ENCODE data around the gene KMT5B. TPM values are rescaled to one million over a fixed set of nuclear protein-coding genes. Genes with fewer than 3 reads are reported as not detected.

KMT5B gene
- total and polyA plus RNA-seq, 10 of the 15 experiments (the other 5 are each of a cell fraction or from before 2014, with no cell fraction given) = 4.7 to 21.8 (median 18.0) TPM

GRCh38 chr11:68145120-68145866, 67.8 kb downstream of the KMT5B start:
- no peak overlapping the region for H3K4me3 ChIP-seq
- TF ChIP-seq SMARCA5 (IDR thresholded peaks at IDR 0.05) = no peak
- TF ChIP-seq FOXK2 (IDR thresholded peaks at IDR 0.05) = no peak
- TF ChIP-seq CBFB (IDR thresholded peaks at IDR 0.05; ENCODE audit: low read depth) = no peak
- no peak for TF ChIP-seq EED (IDR thresholded peaks at IDR 0.05; ENCODE audit: low read depth)
- TF ChIP-seq, protein P1, sequence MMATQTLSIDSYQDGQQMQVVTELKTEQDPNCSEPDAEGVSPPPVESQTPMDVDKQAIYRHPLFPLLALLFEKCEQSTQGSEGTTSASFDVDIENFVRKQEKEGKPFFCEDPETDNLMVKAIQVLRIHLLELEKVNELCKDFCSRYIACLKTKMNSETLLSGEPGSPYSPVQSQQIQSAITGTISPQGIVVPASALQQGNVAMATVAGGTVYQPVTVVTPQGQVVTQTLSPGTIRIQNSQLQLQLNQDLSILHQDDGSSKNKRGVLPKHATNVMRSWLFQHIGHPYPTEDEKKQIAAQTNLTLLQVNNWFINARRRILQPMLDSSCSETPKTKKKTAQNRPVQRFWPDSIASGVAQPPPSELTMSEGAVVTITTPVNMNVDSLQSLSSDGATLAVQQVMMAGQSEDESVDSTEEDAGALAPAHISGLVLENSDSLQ (IDR thresholded peaks at IDR 0.05) = no peak
- TF ChIP-seq, protein P2, sequence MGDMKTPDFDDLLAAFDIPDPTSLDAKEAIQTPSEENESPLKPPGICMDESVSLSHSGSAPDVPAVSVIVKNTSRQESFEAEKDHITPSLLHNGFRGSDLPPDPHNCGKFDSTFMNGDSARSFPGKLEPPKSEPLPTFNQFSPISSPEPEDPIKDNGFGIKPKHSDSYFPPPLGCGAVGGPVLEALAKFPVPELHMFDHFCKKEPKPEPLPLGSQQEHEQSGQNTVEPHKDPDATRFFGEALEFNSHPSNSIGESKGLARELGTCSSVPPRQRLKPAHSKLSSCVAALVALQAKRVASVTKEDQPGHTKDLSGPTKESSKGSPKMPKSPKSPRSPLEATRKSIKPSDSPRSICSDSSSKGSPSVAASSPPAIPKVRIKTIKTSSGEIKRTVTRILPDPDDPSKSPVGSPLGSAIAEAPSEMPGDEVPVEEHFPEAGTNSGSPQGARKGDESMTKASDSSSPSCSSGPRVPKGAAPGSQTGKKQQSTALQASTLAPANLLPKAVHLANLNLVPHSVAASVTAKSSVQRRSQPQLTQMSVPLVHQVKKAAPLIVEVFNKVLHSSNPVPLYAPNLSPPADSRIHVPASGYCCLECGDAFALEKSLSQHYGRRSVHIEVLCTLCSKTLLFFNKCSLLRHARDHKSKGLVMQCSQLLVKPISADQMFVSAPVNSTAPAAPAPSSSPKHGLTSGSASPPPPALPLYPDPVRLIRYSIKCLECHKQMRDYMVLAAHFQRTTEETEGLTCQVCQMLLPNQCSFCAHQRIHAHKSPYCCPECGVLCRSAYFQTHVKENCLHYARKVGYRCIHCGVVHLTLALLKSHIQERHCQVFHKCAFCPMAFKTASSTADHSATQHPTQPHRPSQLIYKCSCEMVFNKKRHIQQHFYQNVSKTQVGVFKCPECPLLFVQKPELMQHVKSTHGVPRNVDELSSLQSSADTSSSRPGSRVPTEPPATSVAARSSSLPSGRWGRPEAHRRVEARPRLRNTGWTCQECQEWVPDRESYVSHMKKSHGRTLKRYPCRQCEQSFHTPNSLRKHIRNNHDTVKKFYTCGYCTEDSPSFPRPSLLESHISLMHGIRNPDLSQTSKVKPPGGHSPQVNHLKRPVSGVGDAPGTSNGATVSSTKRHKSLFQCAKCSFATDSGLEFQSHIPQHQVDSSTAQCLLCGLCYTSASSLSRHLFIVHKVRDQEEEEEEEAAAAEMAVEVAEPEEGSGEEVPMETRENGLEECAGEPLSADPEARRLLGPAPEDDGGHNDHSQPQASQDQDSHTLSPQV (IDR thresholded peaks at IDR 0.05) = no peak
- no peak for TF ChIP-seq RBBP5 (conservative IDR thresholded peaks at IDR 0.05)
- TF ChIP-seq TBL1XR1 (IDR thresholded peaks at IDR 0.05; ENCODE audit: low read depth, low read length) = no peak
- TF ChIP-seq EP300 (IDR thresholded peaks at IDR 0.05; ENCODE audit: borderline replicate concordance in 1 of 2, control insufficient read depth in 1 of 2, low read depth in 2 of 2, low read length in 2 of 2) = no peak
- no peak for TF ChIP-seq NBN (IDR thresholded peaks at IDR 0.05)
- TF ChIP-seq IKZF1 (conservative IDR thresholded peaks at IDR 0.05) = no peak
- no peak for TF ChIP-seq BHLHE40 (IDR thresholded peaks at IDR 0.05; ENCODE audit: borderline replicate concordance in 1 of 2, low read depth in 2 of 2, low read length in 1 of 2)
- RAD21 ChIA-PET (ENCODE audit: unreplicated experiment) = no interaction called here
- DNase-seq (ENCODE audit: low read depth, low spot score) (no peak), FAIRE-seq (no peak), ATAC-seq (no peak)
- H3K4me2 ChIP-seq (ENCODE audit: control insufficient read depth, insufficient read depth) = no peak overlapping the region
- intact Hi-C loops (cut with micrococcal nuclease; ENCODE audit: unreplicated experiment) = no loop called here
- H3K9me3 ChIP-seq (replicated peaks; ENCODE audit: control insufficient read depth, insufficient read depth, low read length) = no peaks in the 10 kb centered on the region
- no peak overlapping the region for H2AFZ ChIP-seq (ENCODE audit: control insufficient read depth, low read depth, low read length)
- SMC1A ChIA-PET (ENCODE audit: uncharacterized antibody, unreplicated experiment) = interaction anchor here (1.5 kb wide), 1 partner anchor 15 kb away, joined by 4 read pairs; no protein-coding TSS in a partner anchor
- H3K4me1 ChIP-seq (ENCODE audit: control insufficient read depth, insufficient read depth, low read length) = peaks cover 8% of the 10 kb centered on the region
- H3K27ac ChIP-seq (ENCODE audit: control insufficient read depth, insufficient read depth) = no peak overlapping the region
- H3K79me2 ChIP-seq (ENCODE audit: control insufficient read depth, insufficient read depth, low read length) = no peaks in the 10 kb centered on the region
- POLR2A ChIA-PET = interaction anchor here (0.5 kb wide), 1 partner anchor 12 kb away, joined by 3 read pairs; no protein-coding TSS in a partner anchor
- in situ Hi-C loops (cut with MboI) = no loop called here
- no peaks in the 10 kb centered on the region for H3K36me3 ChIP-seq (ENCODE audit: control insufficient read depth in 2 of 2, insufficient read depth in 2 of 2, low read length in 1 of 2)
- no peak overlapping the region for H3K9ac ChIP-seq (ENCODE audit: control insufficient read depth, insufficient read depth, low read length)
- 60% methylated on average over 14 of the region's 14 CpGs for WGBS (ENCODE audit: insufficient coverage, insufficient replicate concordance, low lambda C conversion rate, missing lambda C conversion rate)
- no peaks in the 10 kb centered on the region for H4K20me1 ChIP-seq (ENCODE audit: control insufficient read depth, insufficient read depth)
- H3K27me3 ChIP-seq (replicated peaks in 1 of 2; ENCODE audit: control insufficient read depth in 2 of 2, insufficient read depth in 2 of 2, low read length in 1 of 2) = no peaks in the 10 kb centered on the region
- BruUV-seq (replicated peaks) = no TSS peak
- CTCF ChIA-PET = no interaction called here
